ENCODE results near the gene RNF20.

DNA sequence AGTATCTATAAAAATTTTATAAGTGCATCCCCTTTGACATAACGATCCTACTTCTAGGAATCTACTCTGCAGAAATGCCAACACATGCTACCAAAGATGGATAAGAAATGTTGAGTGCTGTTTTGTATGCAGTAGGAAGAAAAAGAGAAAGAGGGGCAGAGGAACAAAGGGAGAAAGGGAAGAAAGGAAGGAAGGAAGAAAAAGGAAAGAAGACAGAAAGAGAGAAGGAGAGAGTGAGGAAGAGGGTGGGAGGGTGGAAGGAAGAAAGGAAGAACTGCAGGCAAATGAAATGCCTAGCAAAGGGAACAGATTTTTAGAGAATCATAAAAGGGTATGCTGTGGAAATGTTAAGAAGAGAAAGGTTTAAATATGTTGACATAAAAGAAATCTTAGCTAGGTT lies 49.6 kb upstream of the RNF20 start:
- TF ChIP-seq RAD21 (CRISPR knock-in tag; IDR thresholded peaks at IDR 0.05) (no peak), MIER3 (CRISPR knock-in tag; IDR thresholded peaks at IDR 0.05; ENCODE audit: borderline replicate concordance) (no peak), EP300 (IDR thresholded peaks at IDR 0.05; ENCODE audit: low read depth in 2 of 2, low read length in 2 of 2) (no peak), EP300 (CRISPR knock-in tag; IDR thresholded peaks at IDR 0.05; ENCODE audit: borderline replicate concordance) (no peak), CEBPB (IDR thresholded peaks at IDR 0.05; ENCODE audit: borderline replicate concordance, low read depth, low read length) (no peak), PTBP1 (IDR thresholded peaks at IDR 0.05; ENCODE audit: low read depth, low read length, poor library complexity, severe bottlenecking) (no peak), SUZ12 (IDR thresholded peaks at IDR 0.05; ENCODE audit: low read depth, low read length) (no peak), MAFG (CRISPR knock-in tag; IDR thresholded peaks at IDR 0.05) (no peak), SMC3 (IDR thresholded peaks at IDR 0.05; ENCODE audit: low read length) (no peak), ETV6 (CRISPR knock-in tag; conservative IDR thresholded peaks at IDR 0.05) (no peak), PHF8 (CRISPR knock-in tag; IDR thresholded peaks at IDR 0.05) (no peak), ARHGAP35 (CRISPR knock-in tag; IDR thresholded peaks at IDR 0.05; ENCODE audit: borderline replicate concordance) (no peak)
- TF ChIP-seq, protein P1, sequence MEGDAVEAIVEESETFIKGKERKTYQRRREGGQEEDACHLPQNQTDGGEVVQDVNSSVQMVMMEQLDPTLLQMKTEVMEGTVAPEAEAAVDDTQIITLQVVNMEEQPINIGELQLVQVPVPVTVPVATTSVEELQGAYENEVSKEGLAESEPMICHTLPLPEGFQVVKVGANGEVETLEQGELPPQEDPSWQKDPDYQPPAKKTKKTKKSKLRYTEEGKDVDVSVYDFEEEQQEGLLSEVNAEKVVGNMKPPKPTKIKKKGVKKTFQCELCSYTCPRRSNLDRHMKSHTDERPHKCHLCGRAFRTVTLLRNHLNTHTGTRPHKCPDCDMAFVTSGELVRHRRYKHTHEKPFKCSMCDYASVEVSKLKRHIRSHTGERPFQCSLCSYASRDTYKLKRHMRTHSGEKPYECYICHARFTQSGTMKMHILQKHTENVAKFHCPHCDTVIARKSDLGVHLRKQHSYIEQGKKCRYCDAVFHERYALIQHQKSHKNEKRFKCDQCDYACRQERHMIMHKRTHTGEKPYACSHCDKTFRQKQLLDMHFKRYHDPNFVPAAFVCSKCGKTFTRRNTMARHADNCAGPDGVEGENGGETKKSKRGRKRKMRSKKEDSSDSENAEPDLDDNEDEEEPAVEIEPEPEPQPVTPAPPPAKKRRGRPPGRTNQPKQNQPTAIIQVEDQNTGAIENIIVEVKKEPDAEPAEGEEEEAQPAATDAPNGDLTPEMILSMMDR (CRISPR knock-in tag; IDR thresholded peaks at IDR 0.05): no peak
- TF ChIP-seq, protein P2, sequence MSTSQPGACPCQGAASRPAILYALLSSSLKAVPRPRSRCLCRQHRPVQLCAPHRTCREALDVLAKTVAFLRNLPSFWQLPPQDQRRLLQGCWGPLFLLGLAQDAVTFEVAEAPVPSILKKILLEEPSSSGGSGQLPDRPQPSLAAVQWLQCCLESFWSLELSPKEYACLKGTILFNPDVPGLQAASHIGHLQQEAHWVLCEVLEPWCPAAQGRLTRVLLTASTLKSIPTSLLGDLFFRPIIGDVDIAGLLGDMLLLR (CRISPR knock-in tag; IDR thresholded peaks at IDR 0.05): no peak

Data from HepG2 (cell line).